K562 (cell line): ENCODE results near the gene PDLIM5. TPM values are rescaled to one million over a fixed set of nuclear protein-coding genes. Genes with fewer than 3 reads are reported as not detected.

Experiments used
- polyA plus RNA-seq, 8 experiments: library from polyadenylated mRNA; depleted of rRNA in 4 of 8; stranded (reverse) in 5 of 8; unstranded in 3 of 8; fragments of >200 nt; fragmentation: Nextera tagmentation in 2 of 8; fragmentation: Illumina TruSeq in 1 of 8; extraction: Ambion mirVana in 2 of 8; extraction: Trizol in 1 of 8; gene quantifications; 2 replicates each; pipeline versions ENCODE4 v1.2.1 to v1.2.3, GENCODE V29; 2011 to 2014; ENCODE audit warnings: inconsistent platforms in 1 of 8, missing spikeins in 1 of 8
- total RNA-seq, 7 experiments: library from RNA; depleted of rRNA in 6 of 7; stranded (reverse); fragments of >200 nt in 6 of 7; fragmentation: Illumina TruSeq in 2 of 7; extraction: Trizol in 2 of 7; gene quantifications; 2 replicates each; pipeline versions ENCODE4 v1.2.1 to v1.2.3, GENCODE V29; 2011 to 2021; ENCODE audit warnings: low replicate concordance in 1 of 7
- TF ChIP-seq, protein P1 (sequence below): sonication (generic); formaldehyde crosslinking; IDR thresholded peaks from 2 replicates; pipeline ENCODE4 v1.8.0; 2022; ENCODE audit warnings: mild to moderate bottlenecking, missing genetic modification reagents
- TF ChIP-seq, protein P2 (sequence below): sonication (generic); formaldehyde crosslinking; IDR thresholded peaks from 2 replicates; pipeline ENCODE4 v1.8.0; 2023; ENCODE audit warnings: mild to moderate bottlenecking, missing genetic modification reagents

The PDLIM5 gene
- total and polyA plus RNA-seq, 9 of the 15 experiments (the other 6 are each of a cell fraction or from before 2014, with no cell fraction given) = 36.9 to 127 (median 62.5) TPM

DNA sequence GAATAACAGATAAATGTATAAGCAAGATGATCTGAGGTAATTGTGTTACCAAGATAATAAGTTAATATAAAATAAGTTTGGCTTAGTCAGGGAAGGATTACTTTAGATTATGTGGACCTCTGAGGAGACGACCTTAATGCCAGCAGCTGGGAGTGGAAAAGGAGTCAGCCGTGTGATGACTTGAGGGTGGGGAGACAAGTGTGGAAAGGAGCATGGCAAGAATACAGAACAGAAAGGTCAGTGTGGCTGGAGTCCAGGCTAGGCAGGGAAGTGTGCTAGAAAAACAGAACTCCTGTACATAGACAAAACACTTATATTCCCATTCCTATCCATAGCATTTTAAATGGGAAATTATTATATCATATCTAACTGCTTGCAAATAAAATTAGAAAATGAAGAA, 138.8 kb downstream of the PDLIM5 start (continued):
- TF ChIP-seq, protein P1, sequence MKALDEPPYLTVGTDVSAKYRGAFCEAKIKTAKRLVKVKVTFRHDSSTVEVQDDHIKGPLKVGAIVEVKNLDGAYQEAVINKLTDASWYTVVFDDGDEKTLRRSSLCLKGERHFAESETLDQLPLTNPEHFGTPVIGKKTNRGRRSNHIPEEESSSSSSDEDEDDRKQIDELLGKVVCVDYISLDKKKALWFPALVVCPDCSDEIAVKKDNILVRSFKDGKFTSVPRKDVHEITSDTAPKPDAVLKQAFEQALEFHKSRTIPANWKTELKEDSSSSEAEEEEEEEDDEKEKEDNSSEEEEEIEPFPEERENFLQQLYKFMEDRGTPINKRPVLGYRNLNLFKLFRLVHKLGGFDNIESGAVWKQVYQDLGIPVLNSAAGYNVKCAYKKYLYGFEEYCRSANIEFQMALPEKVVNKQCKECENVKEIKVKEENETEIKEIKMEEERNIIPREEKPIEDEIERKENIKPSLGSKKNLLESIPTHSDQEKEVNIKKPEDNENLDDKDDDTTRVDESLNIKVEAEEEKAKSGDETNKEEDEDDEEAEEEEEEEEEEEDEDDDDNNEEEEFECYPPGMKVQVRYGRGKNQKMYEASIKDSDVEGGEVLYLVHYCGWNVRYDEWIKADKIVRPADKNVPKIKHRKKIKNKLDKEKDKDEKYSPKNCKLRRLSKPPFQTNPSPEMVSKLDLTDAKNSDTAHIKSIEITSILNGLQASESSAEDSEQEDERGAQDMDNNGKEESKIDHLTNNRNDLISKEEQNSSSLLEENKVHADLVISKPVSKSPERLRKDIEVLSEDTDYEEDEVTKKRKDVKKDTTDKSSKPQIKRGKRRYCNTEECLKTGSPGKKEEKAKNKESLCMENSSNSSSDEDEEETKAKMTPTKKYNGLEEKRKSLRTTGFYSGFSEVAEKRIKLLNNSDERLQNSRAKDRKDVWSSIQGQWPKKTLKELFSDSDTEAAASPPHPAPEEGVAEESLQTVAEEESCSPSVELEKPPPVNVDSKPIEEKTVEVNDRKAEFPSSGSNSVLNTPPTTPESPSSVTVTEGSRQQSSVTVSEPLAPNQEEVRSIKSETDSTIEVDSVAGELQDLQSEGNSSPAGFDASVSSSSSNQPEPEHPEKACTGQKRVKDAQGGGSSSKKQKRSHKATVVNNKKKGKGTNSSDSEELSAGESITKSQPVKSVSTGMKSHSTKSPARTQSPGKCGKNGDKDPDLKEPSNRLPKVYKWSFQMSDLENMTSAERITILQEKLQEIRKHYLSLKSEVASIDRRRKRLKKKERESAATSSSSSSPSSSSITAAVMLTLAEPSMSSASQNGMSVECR (CRISPR knock-in tag) = no peak
- TF ChIP-seq, protein P2, sequence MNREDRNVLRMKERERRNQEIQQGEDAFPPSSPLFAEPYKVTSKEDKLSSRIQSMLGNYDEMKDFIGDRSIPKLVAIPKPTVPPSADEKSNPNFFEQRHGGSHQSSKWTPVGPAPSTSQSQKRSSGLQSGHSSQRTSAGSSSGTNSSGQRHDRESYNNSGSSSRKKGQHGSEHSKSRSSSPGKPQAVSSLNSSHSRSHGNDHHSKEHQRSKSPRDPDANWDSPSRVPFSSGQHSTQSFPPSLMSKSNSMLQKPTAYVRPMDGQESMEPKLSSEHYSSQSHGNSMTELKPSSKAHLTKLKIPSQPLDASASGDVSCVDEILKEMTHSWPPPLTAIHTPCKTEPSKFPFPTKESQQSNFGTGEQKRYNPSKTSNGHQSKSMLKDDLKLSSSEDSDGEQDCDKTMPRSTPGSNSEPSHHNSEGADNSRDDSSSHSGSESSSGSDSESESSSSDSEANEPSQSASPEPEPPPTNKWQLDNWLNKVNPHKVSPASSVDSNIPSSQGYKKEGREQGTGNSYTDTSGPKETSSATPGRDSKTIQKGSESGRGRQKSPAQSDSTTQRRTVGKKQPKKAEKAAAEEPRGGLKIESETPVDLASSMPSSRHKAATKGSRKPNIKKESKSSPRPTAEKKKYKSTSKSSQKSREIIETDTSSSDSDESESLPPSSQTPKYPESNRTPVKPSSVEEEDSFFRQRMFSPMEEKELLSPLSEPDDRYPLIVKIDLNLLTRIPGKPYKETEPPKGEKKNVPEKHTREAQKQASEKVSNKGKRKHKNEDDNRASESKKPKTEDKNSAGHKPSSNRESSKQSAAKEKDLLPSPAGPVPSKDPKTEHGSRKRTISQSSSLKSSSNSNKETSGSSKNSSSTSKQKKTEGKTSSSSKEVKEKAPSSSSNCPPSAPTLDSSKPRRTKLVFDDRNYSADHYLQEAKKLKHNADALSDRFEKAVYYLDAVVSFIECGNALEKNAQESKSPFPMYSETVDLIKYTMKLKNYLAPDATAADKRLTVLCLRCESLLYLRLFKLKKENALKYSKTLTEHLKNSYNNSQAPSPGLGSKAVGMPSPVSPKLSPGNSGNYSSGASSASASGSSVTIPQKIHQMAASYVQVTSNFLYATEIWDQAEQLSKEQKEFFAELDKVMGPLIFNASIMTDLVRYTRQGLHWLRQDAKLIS = no peak
- TF ChIP-seq, all 486 proteins: peak for 0
